Activated CD4-positive, alpha-beta T cell treated with anti-CD3 and anti-CD28 coated beads, Interleukin-2, amount 10 ng/mL, durations not matched to agents 24 days and 14 days (primary cell): ENCODE results near the gene TSC2. TPM values are rescaled to one million over a fixed set of nuclear protein-coding genes. Genes with fewer than 3 reads are reported as not detected.
"Not testable (repeated sequence)": the region's sequence is repeated elsewhere in the genome, so short reads cannot be mapped to it uniquely, and the experiment has no call there.

Experiments used
- DNase-seq: peaks from one replicate; pipeline ENCODE4 v3.0.0; 2022
- H3K27ac Mint-ChIP-seq: one replicate; pipeline ENCODE4 v1.8.0; 2022; ENCODE audit warnings: mild to moderate bottlenecking, mixed read lengths
- H3K27me3 Mint-ChIP-seq: one replicate; pipeline ENCODE4 v1.8.0; 2022; ENCODE audit warnings: mixed read lengths
- H3K36me3 Mint-ChIP-seq: one replicate; pipeline ENCODE4 v1.8.0; 2022; ENCODE audit warnings: low read depth, mild to moderate bottlenecking, mixed read lengths
- H3K4me1 Mint-ChIP-seq: one replicate; pipeline ENCODE4 v1.8.0; 2021; ENCODE audit warnings: mixed read lengths
- H3K4me3 Mint-ChIP-seq: one replicate; pipeline ENCODE4 v1.8.0; 2022; ENCODE audit warnings: mild to moderate bottlenecking, moderate library complexity, mixed read lengths
- H3K9me3 Mint-ChIP-seq: one replicate; pipeline ENCODE4 v1.8.0; 2021; ENCODE audit warnings: mixed read lengths
- intact Hi-C: fragments of 100-400 bp; cut with micrococcal nuclease; formaldehyde crosslinking; loops from one replicate; pipeline ENCODE4 v1.15.1; 2023
- total RNA-seq: library from RNA; stranded (reverse); gene quantifications from 2 replicates; pipeline ENCODE4 v1.2.3, GENCODE V29; 2022

Gene TSC2
- total RNA-seq, 1 donor from 2014 or later: 98.8 TPM

GRCh38 chr16:2005646-2006045, 42.1 kb upstream of the TSC2 start:
- DNase-seq: no peak
- Mint-ChIP-seq H3K4me3 (no peak overlapping the region), H3K9me3 (no peaks in the 10 kb centered on the region), H3K36me3 (peaks cover 36% of the 10 kb centered on the region), H3K27ac (no peak overlapping the region), H3K4me1 (peaks cover 33% of the 10 kb centered on the region), H3K27me3 (no peaks in the 10 kb centered on the region)
- intact Hi-C loops: loop anchor here (5.0 to 10.0 kb wide), 3 partner anchors 33 to 247 kb away; partner anchors contain the start of genes BRICD5, ECI1, PGP and TBL3

GRCh38 chr16:2006317-2006716, 41.5 kb upstream of the TSC2 start:
- Mint-ChIP-seq H3K36me3 (peaks cover 31% of the 10 kb centered on the region), H3K27ac (peak overlapping the region; percentile 39), H3K27me3 (no peaks in the 10 kb centered on the region), H3K4me3 (peak overlapping the region; percentile 87), H3K9me3 (no peaks in the 10 kb centered on the region), H3K4me1 (peaks cover 33% of the 10 kb centered on the region)
- intact Hi-C loops: loop anchor here (5.0 to 10.0 kb wide), 3 partner anchors 34 to 246 kb away; partner anchors contain the start of genes BRICD5, ECI1, PGP and TBL3
- no peak for DNase-seq

- no peaks in the 10 kb centered on the region for H3K9me3 Mint-ChIP-seq
- H3K36me3 Mint-ChIP-seq: peaks cover 29% of the 10 kb centered on the region
- no peak for DNase-seq
- H3K27me3 Mint-ChIP-seq: no peaks in the 10 kb centered on the region
- H3K4me1 Mint-ChIP-seq: peaks cover 33% of the 10 kb centered on the region
- intact Hi-C loops: loop anchor here (5.0 to 10.0 kb wide), 3 partner anchors 35 to 245 kb away; partner anchors contain the start of genes BRICD5, ECI1, PGP and TBL3
- peak overlapping the region; percentile 87 for H3K4me3 Mint-ChIP-seq
- peak overlapping the region; percentile 85 for H3K27ac Mint-ChIP-seq
Measured at GRCh38 chr16:2007081-2007836, 40.5 kb upstream of the TSC2 start.

- peaks cover 26% of the 10 kb centered on the region for H3K36me3 Mint-ChIP-seq
- no peaks in the 10 kb centered on the region for H3K27me3 Mint-ChIP-seq
- intact Hi-C loops: loop anchor here (1.0 to 10.0 kb wide), 4 partner anchors 16 to 244 kb away; partner anchors contain the start of genes BRICD5, ECI1, PGP and TBL3
- H3K27ac Mint-ChIP-seq: peak overlapping the region; percentile 85
- H3K9me3 Mint-ChIP-seq: no peaks in the 10 kb centered on the region
- peak; percentile 76 for DNase-seq
- peak overlapping the region; percentile 87 for H3K4me3 Mint-ChIP-seq
- peaks cover 33% of the 10 kb centered on the region for H3K4me1 Mint-ChIP-seq
Measured at GRCh38 chr16:2008009-2008526, 39.7 kb upstream of the TSC2 start.

- H3K27me3 Mint-ChIP-seq: no peaks in the 10 kb centered on the region
Measured at GRCh38 chr16:2008631-2009163, 39.1 kb upstream of the TSC2 start.

GRCh38 chr16:2009164-2009711, 38.5 kb upstream of the TSC2 start:
- no peaks in the 10 kb centered on the region for H3K9me3 Mint-ChIP-seq

More at GRCh38 chr16:2008631-2009163, 39.1 kb upstream of the TSC2 start:
- peaks cover 33% of the 10 kb centered on the region for H3K4me1 Mint-ChIP-seq
- peak overlapping the region; percentile 87 for H3K4me3 Mint-ChIP-seq
- peaks cover 26% of the 10 kb centered on the region for H3K36me3 Mint-ChIP-seq
- intact Hi-C loops: loop anchor here (1.0 to 10.0 kb wide), 4 partner anchors 16 to 244 kb away; partner anchors contain the start of genes BRICD5, ECI1, PGP and TBL3
- H3K9me3 Mint-ChIP-seq: no peaks in the 10 kb centered on the region
- H3K27ac Mint-ChIP-seq: peak overlapping the region; percentile 85
- DNase-seq: peak; percentile 82

GRCh38 chr16:2009791-2010510, 37.8 kb upstream of the TSC2 start, which contains the start of gene ZNF598:
Gene ZNF598, minus strand, starts transcription at chr16:2009821.
- peaks cover 28% of the 10 kb centered on the region for H3K4me1 Mint-ChIP-seq
- H3K27ac Mint-ChIP-seq: peak within 1 kb of the TSS; percentile 92
- H3K9me3 Mint-ChIP-seq: no peaks in the 10 kb centered on the region
- peak; percentile 95 for DNase-seq
- H3K36me3 Mint-ChIP-seq: peaks cover 26% of the 10 kb centered on the region
- H3K27me3 Mint-ChIP-seq: no peaks in the 10 kb centered on the region
- peak within 1 kb of the TSS; percentile 93 for H3K4me3 Mint-ChIP-seq
- intact Hi-C loops: loop anchor here (5.0 to 10.0 kb wide), 3 partner anchors 38 to 242 kb away; partner anchors contain the start of genes BRICD5, ECI1, PGP and TBL3

More at GRCh38 chr16:2009164-2009711, 38.5 kb upstream of the TSC2 start:
- intact Hi-C loops: loop anchor here (5.0 to 10.0 kb wide), 3 partner anchors 37 to 243 kb away; partner anchors contain the start of genes BRICD5, ECI1, PGP and TBL3
- H3K27ac Mint-ChIP-seq: peak overlapping the region; percentile 85
- peaks cover 26% of the 10 kb centered on the region for H3K36me3 Mint-ChIP-seq
- peak overlapping the region; percentile 87 for H3K4me3 Mint-ChIP-seq
- H3K4me1 Mint-ChIP-seq: peaks cover 31% of the 10 kb centered on the region
- peak; percentile 77 for DNase-seq
- no peaks in the 10 kb centered on the region for H3K27me3 Mint-ChIP-seq

GRCh38 chr16:2011726-2012125, 36.1 kb upstream of the TSC2 start:
- DNase-seq, H3K27me3 Mint-ChIP-seq, intact Hi-C loops, H3K9me3 Mint-ChIP-seq, H3K4me3 Mint-ChIP-seq, H3K27ac Mint-ChIP-seq: not testable (repeated sequence)
- Mint-ChIP-seq H3K4me1 (peaks cover 20% of the 10 kb centered on the region), H3K36me3 (peaks cover 18% of the 10 kb centered on the region)

GRCh38 chr16:2013527-2013926, 34.3 kb upstream of the TSC2 start:
- Mint-ChIP-seq H3K27ac (no peak overlapping the region), H3K4me3 (no peak overlapping the region), H3K27me3 (peaks cover 3% of the 10 kb centered on the region), H3K4me1 (peaks cover 6% of the 10 kb centered on the region), H3K9me3 (no peaks in the 10 kb centered on the region), H3K36me3 (peaks cover 7% of the 10 kb centered on the region)
- DNase-seq: no peak
- intact Hi-C loops: no loop called here

GRCh38 chr16:2015117-2015946, 32.5 kb upstream of the TSC2 start:
- no peak overlapping the region for H3K4me3 Mint-ChIP-seq
- H3K27me3 Mint-ChIP-seq: peaks cover 10% of the 10 kb centered on the region

GRCh38 chr16:2015947-2016208, 31.9 kb upstream of the TSC2 start:
- Mint-ChIP-seq H3K27ac (no peak overlapping the region), H3K36me3 (no peaks in the 10 kb centered on the region)

More at GRCh38 chr16:2015117-2015946, 32.5 kb upstream of the TSC2 start:
- Mint-ChIP-seq H3K9me3 (no peaks in the 10 kb centered on the region), H3K27ac (no peak overlapping the region), H3K36me3 (peaks cover under 1% of the 10 kb centered on the region), H3K4me1 (peaks cover under 1% of the 10 kb centered on the region)
- intact Hi-C loops: no loop called here
- DNase-seq: no peak

GRCh38 chr16:2016407-2016922, 31.3 kb upstream of the TSC2 start:
- H3K4me3 Mint-ChIP-seq: no peak overlapping the region
- intact Hi-C loops: no loop called here
- H3K27me3 Mint-ChIP-seq: peaks cover 17% of the 10 kb centered on the region
- peaks cover 3% of the 10 kb centered on the region for H3K4me1 Mint-ChIP-seq
- no peak overlapping the region for H3K27ac Mint-ChIP-seq
- peak; percentile 73 for DNase-seq
- H3K9me3 Mint-ChIP-seq: no peaks in the 10 kb centered on the region
- no peaks in the 10 kb centered on the region for H3K36me3 Mint-ChIP-seq

More at GRCh38 chr16:2015947-2016208, 31.9 kb upstream of the TSC2 start:
- intact Hi-C loops: no loop called here
- no peak for DNase-seq
- Mint-ChIP-seq H3K4me1 (peaks cover 3% of the 10 kb centered on the region), H3K4me3 (no peak overlapping the region), H3K27me3 (peaks cover 14% of the 10 kb centered on the region), H3K9me3 (no peaks in the 10 kb centered on the region)
